ENCODE results near the gene TMPRSS13.

DNA sequence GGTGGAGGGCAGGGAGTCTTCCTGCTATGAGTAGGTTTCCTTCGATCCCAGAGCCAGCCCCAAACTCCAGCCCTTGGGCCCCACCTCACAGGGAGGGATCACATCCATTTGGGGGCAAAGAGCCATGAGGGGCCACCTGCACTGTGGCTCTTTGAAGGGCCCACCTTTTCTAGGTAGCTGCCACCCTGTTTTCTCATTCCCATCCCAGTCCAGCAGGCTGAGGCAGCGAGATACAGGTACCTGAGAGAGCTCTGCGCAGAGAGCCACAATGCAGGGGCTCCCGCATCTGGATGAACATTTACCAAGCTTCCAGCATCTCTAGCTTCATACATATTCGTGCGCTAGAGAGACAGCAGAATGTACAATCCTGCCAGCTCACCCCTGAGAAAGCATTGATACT lies 69.1 kb downstream of the TMPRSS13 start:
- TF ChIP-seq, protein P1, sequence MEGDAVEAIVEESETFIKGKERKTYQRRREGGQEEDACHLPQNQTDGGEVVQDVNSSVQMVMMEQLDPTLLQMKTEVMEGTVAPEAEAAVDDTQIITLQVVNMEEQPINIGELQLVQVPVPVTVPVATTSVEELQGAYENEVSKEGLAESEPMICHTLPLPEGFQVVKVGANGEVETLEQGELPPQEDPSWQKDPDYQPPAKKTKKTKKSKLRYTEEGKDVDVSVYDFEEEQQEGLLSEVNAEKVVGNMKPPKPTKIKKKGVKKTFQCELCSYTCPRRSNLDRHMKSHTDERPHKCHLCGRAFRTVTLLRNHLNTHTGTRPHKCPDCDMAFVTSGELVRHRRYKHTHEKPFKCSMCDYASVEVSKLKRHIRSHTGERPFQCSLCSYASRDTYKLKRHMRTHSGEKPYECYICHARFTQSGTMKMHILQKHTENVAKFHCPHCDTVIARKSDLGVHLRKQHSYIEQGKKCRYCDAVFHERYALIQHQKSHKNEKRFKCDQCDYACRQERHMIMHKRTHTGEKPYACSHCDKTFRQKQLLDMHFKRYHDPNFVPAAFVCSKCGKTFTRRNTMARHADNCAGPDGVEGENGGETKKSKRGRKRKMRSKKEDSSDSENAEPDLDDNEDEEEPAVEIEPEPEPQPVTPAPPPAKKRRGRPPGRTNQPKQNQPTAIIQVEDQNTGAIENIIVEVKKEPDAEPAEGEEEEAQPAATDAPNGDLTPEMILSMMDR (conservative IDR thresholded peaks at IDR 0.05; ENCODE audit: low read length): no peak
- no peak for TF ChIP-seq EZH2phosphoT487 (IDR thresholded peaks at IDR 0.05; ENCODE audit: borderline replicate concordance, low read depth, low read length)

Measured in OCI-LY7 (cell line).